CD14-positive monocyte (primary cell): ENCODE measurements around the gene HTR1E. TPM values are rescaled to one million over a fixed set of nuclear protein-coding genes. Genes with fewer than 3 reads are reported as not detected.

Experiments
- DNase-seq, 3 donors: peaks; one replicate each; pipeline ENCODE4 v3.0.0-alpha.2; 2011 to 2022
- H2AFZ ChIP-seq: 2 replicates; pipeline ENCODE4 v1.6.0; 2012; ENCODE audit warnings: mild to moderate bottlenecking, low read depth, low read length, inconsistent platforms; ENCODE audit not compliant: insufficient read depth, poor library complexity, severe bottlenecking
- H3K27ac ChIP-seq, 2 donors: 1 replicate in 1 of 2; 2 replicates in 1 of 2; pipeline ENCODE4 v1.5.1; 2012 to 2013; ENCODE audit warnings: low read length in 2 of 2, control low read depth in 1 of 2, inconsistent platforms in 1 of 2, low read depth in 1 of 2, mild to moderate bottlenecking in 1 of 2
- H3K27me3 ChIP-seq, 2 donors: one replicate each; pipeline versions ENCODE4 v1.6.0 to v1.6.1; 2011 to 2013; ENCODE audit warnings: low read length in 2 of 2; ENCODE audit not compliant: control insufficient read depth in 2 of 2, insufficient read depth in 2 of 2
- H3K36me3 ChIP-seq, 2 donors: replicated peaks in 1 of 2; 1 replicate in 1 of 2; 2 replicates in 1 of 2; pipeline versions ENCODE4 v1.5.1 to v1.6.1; 2012 to 2013; ENCODE audit warnings: low read length in 2 of 2, control low read depth in 1 of 2, inconsistent platforms in 1 of 2, mild to moderate bottlenecking in 1 of 2; ENCODE audit not compliant: insufficient read depth in 2 of 2, control insufficient read depth in 1 of 2
- H3K4me1 ChIP-seq, 2 donors: 1 replicate in 1 of 2; 2 replicates in 1 of 2; pipeline versions ENCODE4 v1.5.1 to v1.6.1; 2012 to 2013; ENCODE audit warnings: low read length in 2 of 2, control low read depth in 1 of 2, inconsistent platforms in 1 of 2, mild to moderate bottlenecking in 1 of 2, moderate library complexity in 1 of 2; ENCODE audit not compliant: insufficient read depth in 2 of 2, control insufficient read depth in 1 of 2
- H3K4me2 ChIP-seq: replicated peaks from 2 replicates; pipeline ENCODE3; 2012; ENCODE audit warnings: low read length, moderate library complexity, mild to moderate bottlenecking; ENCODE audit not compliant: poor library complexity, severe bottlenecking; ENCODE audit errors: extremely low read depth
- H3K4me3 ChIP-seq, 3 experiments: fragments of 200-600 bp in 1 of 3; sonication (generic) in 1 of 3; replicated peaks in 1 of 3; 1 replicate in 2 of 3; 2 replicates in 1 of 3; pipeline ENCODE4 v1.5.1; 2011 to 2013; ENCODE audit warnings: low read length in 3 of 3, mild to moderate bottlenecking in 3 of 3, control low read depth in 2 of 3, low read depth in 2 of 3, inconsistent platforms in 1 of 3, moderate library complexity in 1 of 3
- H3K79me2 ChIP-seq: 2 replicates; pipeline ENCODE4 v1.6.0; 2012; ENCODE audit warnings: mild to moderate bottlenecking, control low read depth, inconsistent platforms, low read length, moderate library complexity; ENCODE audit not compliant: insufficient read depth
- H3K9ac ChIP-seq: 2 replicates; pipeline ENCODE4 v1.6.0; 2017; ENCODE audit warnings: low read length, mild to moderate bottlenecking; ENCODE audit not compliant: insufficient read depth, poor library complexity, severe bottlenecking
- H3K9me3 ChIP-seq, 2 donors: replicated peaks in 1 of 2; 1 replicate in 1 of 2; 2 replicates in 1 of 2; pipeline versions ENCODE4 v1.5.1 to v1.6.1; 2012 to 2013; ENCODE audit warnings: low read length in 2 of 2, control low read depth in 1 of 2; ENCODE audit not compliant: control insufficient read depth in 1 of 2, insufficient read depth in 1 of 2
- H4K20me1 ChIP-seq: 2 replicates; pipeline ENCODE4 v1.6.0; 2012; ENCODE audit warnings: mild to moderate bottlenecking, low read length, control low read depth, moderate library complexity; ENCODE audit not compliant: insufficient read depth
- H3K27ac Mint-ChIP-seq, 7 donors: one replicate each; pipeline ENCODE4 v1.8.0; 2020; ENCODE audit warnings: mild to moderate bottlenecking in 7 of 7, mixed read lengths in 7 of 7, moderate library complexity in 6 of 7, inconsistent platforms in 2 of 7
- H3K27me3 Mint-ChIP-seq, 3 donors: one replicate each; pipeline ENCODE4 v1.8.0; 2021 to 2022; ENCODE audit warnings: low read depth in 3 of 3, mild to moderate bottlenecking in 3 of 3, mixed read lengths in 3 of 3, moderate library complexity in 3 of 3, inconsistent platforms in 1 of 3
- H3K36me3 Mint-ChIP-seq, 2 donors: one replicate each; pipeline ENCODE4 v1.8.0; 2020; ENCODE audit warnings: mixed read lengths in 2 of 2, inconsistent platforms in 1 of 2, mild to moderate bottlenecking in 1 of 2
- H3K4me1 Mint-ChIP-seq: one replicate; pipeline ENCODE4 v1.8.0; 2020; ENCODE audit warnings: mild to moderate bottlenecking, mixed read lengths
- H3K4me3 Mint-ChIP-seq, 2 donors: one replicate each; pipeline ENCODE4 v1.8.0; 2020; ENCODE audit warnings: mild to moderate bottlenecking in 2 of 2, mixed read lengths in 2 of 2, moderate library complexity in 1 of 2
- H3K9me3 Mint-ChIP-seq, 7 donors: one replicate each; pipeline ENCODE4 v1.8.0; 2020 to 2022; ENCODE audit warnings: mixed read lengths in 7 of 7, mild to moderate bottlenecking in 6 of 7, moderate library complexity in 6 of 7, inconsistent platforms in 2 of 7
- WGBS: methylation state at CpG from one replicate; pipeline ENCODE4 v1.1.5; 2013; ENCODE audit warnings: missing lambda C conversion rate; ENCODE audit not compliant: insufficient coverage; 5-methylcytosine and 5-hydroxymethylcytosine counted together
- intact Hi-C, 2 donors: fragments of 100-400 bp; cut with micrococcal nuclease; formaldehyde crosslinking; loops; one replicate each; pipeline versions ENCODE4 v1.15.0 to v1.15.1; 2023
- polyA plus RNA-seq, 3 donors: library from polyadenylated mRNA; depleted of rRNA in 1 of 3; unstranded in 2 of 3; stranded (reverse) in 1 of 3; fragments of 300-500 nt in 2 of 3; fragments of >200 nt in 1 of 3; fragmentation: Illumina TruSeq in 2 of 3; gene quantifications; 1 replicate in 2 of 3; 2 replicates in 1 of 3; pipeline ENCODE4 v1.2.3, GENCODE V29; 2012 to 2021
- TF ChIP-seq, protein P1 (sequence below): fragments of 200-600 bp; IDR thresholded peaks from one replicate; pipeline ENCODE4 v1.8.0; 2022; ENCODE audit warnings: antibody characterized with exemption, mild to moderate bottlenecking

The HTR1E gene
- polyA plus RNA-seq, 3 donors = not detected

- WGBS = 90% methylated on average over 2 of the region's 8 CpGs
- TF ChIP-seq, protein P1, sequence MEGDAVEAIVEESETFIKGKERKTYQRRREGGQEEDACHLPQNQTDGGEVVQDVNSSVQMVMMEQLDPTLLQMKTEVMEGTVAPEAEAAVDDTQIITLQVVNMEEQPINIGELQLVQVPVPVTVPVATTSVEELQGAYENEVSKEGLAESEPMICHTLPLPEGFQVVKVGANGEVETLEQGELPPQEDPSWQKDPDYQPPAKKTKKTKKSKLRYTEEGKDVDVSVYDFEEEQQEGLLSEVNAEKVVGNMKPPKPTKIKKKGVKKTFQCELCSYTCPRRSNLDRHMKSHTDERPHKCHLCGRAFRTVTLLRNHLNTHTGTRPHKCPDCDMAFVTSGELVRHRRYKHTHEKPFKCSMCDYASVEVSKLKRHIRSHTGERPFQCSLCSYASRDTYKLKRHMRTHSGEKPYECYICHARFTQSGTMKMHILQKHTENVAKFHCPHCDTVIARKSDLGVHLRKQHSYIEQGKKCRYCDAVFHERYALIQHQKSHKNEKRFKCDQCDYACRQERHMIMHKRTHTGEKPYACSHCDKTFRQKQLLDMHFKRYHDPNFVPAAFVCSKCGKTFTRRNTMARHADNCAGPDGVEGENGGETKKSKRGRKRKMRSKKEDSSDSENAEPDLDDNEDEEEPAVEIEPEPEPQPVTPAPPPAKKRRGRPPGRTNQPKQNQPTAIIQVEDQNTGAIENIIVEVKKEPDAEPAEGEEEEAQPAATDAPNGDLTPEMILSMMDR = no peak
These were observed 24.3 kb downstream of the HTR1E start for GRCh38 chr6:86961455-86962200.

DNA sequence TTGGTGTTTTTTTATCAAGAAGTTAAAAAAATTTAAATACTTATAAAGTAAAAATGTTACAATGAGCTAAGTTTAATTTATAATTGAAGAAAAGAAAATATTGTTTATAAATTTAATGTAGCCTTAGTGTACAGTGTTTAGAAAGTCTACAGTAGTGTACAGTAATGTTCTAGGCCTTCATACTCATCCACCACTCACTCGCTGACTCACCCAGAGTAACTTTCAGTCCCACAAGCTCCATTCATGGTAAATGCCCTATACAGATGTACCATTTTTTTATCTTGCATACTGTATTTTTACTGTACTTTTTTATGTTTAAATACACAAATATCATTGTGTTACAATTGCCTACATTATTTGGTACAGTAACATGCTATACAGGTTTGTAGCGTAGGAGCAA, 26.0 kb downstream of the HTR1E start:
- H3K4me1 ChIP-seq = no peaks in the 10 kb centered on the region
- no peaks in the 10 kb centered on the region for H4K20me1 ChIP-seq
- intact Hi-C loops = no loop called here
- no peak for DNase-seq
- no peak overlapping the region for H3K4me2 ChIP-seq
- Mint-ChIP-seq H3K27me3 (no peaks in the 10 kb centered on the region), H3K36me3 (no peaks in the 10 kb centered on the region), H3K9me3 (peaks cover 0 to 2% (median 0%) of the 10 kb centered on the region in 7 donors), H3K4me3 (no peak overlapping the region), H3K27ac (no peak overlapping the region), H3K4me1 (no peaks in the 10 kb centered on the region)
- H3K9ac ChIP-seq = no peak overlapping the region
- TF ChIP-seq, protein P1 = no peak
- WGBS = no CpG with 5 or more reads among the region's 2 CpGs
- H2AFZ ChIP-seq = no peak overlapping the region
- H3K79me2 ChIP-seq = no peaks in the 10 kb centered on the region
- H3K27ac ChIP-seq = no peak overlapping the region
- H3K9me3 ChIP-seq = no peaks in the 10 kb centered on the region
- no peaks in the 10 kb centered on the region for H3K36me3 ChIP-seq
- no peak overlapping the region for H3K4me3 ChIP-seq
- no peaks in the 10 kb centered on the region for H3K27me3 ChIP-seq

More at GRCh38 chr6:86961455-86962200, 24.3 kb downstream of the HTR1E start:
- DNase-seq = no peak
- Histone ChIP-seq H3K9me3 (no peaks in the 10 kb centered on the region), H4K20me1 (no peaks in the 10 kb centered on the region), H3K36me3 (no peaks in the 10 kb centered on the region), H3K4me2 (no peak overlapping the region), H3K27ac (no peak overlapping the region), H3K27me3 (no peaks in the 10 kb centered on the region), H3K79me2 (no peaks in the 10 kb centered on the region), H3K4me1 (no peaks in the 10 kb centered on the region), H3K9ac (no peak overlapping the region), H2AFZ (no peak overlapping the region), H3K4me3 (no peak overlapping the region)
- no peaks in the 10 kb centered on the region for H3K4me1 Mint-ChIP-seq
- H3K36me3 Mint-ChIP-seq = no peaks in the 10 kb centered on the region
- no peak overlapping the region for H3K4me3 Mint-ChIP-seq
- H3K9me3 Mint-ChIP-seq = peaks cover 0 to 2% (median 0%) of the 10 kb centered on the region in 7 donors
- intact Hi-C loops = no loop called here
- no peaks in the 10 kb centered on the region for H3K27me3 Mint-ChIP-seq
- H3K27ac Mint-ChIP-seq = no peak overlapping the region
